ENCODE data around the gene MYL12A.

- TF ChIP-seq POLR2A (IDR thresholded peaks at IDR 0.05; ENCODE audit: borderline replicate concordance, extremely low read depth, insufficient read depth, insufficient read length) (peak; percentile 77), CTCF (IDR thresholded peaks at IDR 0.05 in 2 of 3, conservative IDR thresholded peaks at IDR 0.05 in 1 of 3; ENCODE audit: borderline replicate concordance in 1 of 3, insufficient read depth in 1 of 3, low read depth in 2 of 3, low read length in 2 of 3) (no peak), SRF (IDR thresholded peaks at IDR 0.05; ENCODE audit: low read depth) (no peak), POLR2AphosphoS5 (IDR thresholded peaks at IDR 0.05; ENCODE audit: low read depth, low read length) (peak; percentile 94), EZH2 (IDR thresholded peaks at IDR 0.05) (no peak), EZH2phosphoT487 (IDR thresholded peaks at IDR 0.05; ENCODE audit: borderline replicate concordance) (no peak), SP1 (IDR thresholded peaks at IDR 0.05; ENCODE audit: low read depth) (no peak), YY1 (IDR thresholded peaks at IDR 0.05; ENCODE audit: extremely low read depth, insufficient replicate concordance, low read depth, low read length) (peak; percentile 30), ATF3 (IDR thresholded peaks at IDR 0.05) (no peak), MAX (IDR thresholded peaks at IDR 0.05) (no peak), ELF1 (IDR thresholded peaks at IDR 0.05; ENCODE audit: borderline replicate concordance, low read depth) (no peak), CBX3 (IDR thresholded peaks at IDR 0.05; ENCODE audit: low read depth) (no peak)
Observed at GRCh38 chr18:3247240-3248061, at the start of gene MYL12A.

Measured in HCT116 (cell line).